DMS53 treated with DMSO at 0.1 percent for 48 hours (cell line): ENCODE measurements around the gene CDH22.

ENCODE experiments used
- DNase-seq: peaks from one replicate; lab custom pipeline; 2025; ENCODE audit not compliant: unreplicated experiment; lab: John Stamatoyannopoulos, UW

Gene CDH22

DNA sequence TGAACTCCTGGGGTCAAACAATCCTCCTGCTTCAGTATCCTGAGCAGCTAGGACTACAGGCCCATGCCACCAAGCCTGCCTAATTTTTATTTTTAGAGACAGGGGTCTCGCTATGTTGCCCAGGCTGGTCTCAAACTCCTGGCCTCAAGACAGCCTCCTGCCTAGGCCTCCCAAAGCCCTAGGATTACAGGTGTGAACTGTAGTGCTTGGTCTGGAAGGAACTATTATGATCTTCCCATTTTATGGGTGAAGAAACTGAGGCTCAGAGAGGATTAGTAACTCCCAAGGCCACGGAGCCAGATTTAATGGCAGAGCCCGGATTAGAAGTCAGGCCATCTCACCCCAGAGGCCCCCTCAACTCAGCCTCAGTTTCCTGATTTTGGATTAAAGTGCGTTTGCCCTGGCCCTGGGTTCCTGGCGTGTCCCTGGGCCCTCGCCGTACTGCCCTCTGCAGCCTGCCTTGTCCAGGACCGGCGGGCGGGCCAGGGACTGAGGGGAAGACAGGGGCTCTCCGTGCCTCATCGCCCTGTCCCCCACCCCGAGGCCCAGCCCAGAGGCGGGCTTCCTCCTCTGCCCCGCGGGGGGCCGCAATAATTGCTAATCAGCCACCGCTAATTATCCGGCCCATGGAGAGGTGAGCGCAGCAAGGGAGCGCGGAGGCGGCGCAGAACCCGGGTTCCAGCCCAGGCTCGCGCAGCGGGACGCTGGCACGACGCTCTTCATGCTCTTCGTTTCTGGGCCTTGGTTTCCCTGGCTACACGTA, 155.3 kb downstream of the CDH22 start:
- DNase-seq, result no peak

DNA sequence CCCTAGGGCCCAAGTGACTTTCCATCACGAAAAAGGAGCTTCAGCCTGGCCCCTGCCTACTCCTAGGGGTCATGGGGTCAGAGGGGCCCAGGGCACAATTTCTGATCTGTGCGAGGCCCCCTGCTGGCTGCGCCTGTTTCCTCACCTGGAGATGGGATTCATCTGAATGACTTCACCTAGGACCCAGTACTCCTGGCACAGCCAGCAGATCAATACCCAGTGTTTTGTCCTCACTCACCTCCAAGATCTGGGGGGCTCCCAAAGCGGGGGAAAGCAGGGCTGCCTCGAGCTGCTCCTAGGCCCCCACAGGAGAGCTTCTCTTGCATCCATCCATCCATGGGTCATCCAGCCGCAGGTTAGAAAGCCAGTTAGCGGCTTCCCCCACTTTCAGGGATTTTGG, 156.4 kb downstream of the CDH22 start:
- no peak for DNase-seq

DNA sequence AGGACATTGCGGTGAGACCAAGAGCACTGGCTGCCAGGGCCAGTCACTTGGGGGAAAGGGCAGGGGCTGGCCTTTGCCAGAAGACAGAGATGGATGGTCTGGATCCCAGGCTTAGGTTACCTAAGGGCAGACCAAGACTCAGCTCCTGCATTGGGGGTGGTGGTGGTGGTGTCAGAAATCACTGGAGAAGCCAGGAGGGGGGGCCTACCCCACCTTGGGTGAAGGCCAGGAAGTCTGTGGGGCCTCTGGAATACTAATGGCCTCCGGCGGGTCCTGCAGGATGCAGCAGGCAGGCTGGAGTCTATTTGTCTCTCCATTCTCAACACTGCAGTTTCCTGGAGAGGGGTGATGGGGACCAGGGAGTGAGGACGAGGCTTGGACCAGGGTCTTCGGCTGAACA, 157.4 kb downstream of the CDH22 start:
- DNase-seq, result no peak

GRCh38 chr20:46148313-46149208, 159.7 kb downstream of the CDH22 start:
- DNase-seq, result no peak

- no peak for DNase-seq
These were observed 162.6 kb downstream of the CDH22 start for GRCh38 chr20:46145713-46146112.

GRCh38 chr20:46144432-46145025, 163.8 kb downstream of the CDH22 start:
- no peak for DNase-seq

- DNase-seq, result no peak
These were observed 166.2 kb downstream of the CDH22 start for GRCh38 chr20:46142124-46142523.

GRCh38 chr20:46139908-46140482, 168.3 kb downstream of the CDH22 start:
- DNase-seq, result no peak

GRCh38 chr20:46139266-46139889, 168.9 kb downstream of the CDH22 start:
- no peak for DNase-seq

GRCh38 chr20:46137816-46138215, 170.5 kb downstream of the CDH22 start:
- DNase-seq, result no peak

DNA sequence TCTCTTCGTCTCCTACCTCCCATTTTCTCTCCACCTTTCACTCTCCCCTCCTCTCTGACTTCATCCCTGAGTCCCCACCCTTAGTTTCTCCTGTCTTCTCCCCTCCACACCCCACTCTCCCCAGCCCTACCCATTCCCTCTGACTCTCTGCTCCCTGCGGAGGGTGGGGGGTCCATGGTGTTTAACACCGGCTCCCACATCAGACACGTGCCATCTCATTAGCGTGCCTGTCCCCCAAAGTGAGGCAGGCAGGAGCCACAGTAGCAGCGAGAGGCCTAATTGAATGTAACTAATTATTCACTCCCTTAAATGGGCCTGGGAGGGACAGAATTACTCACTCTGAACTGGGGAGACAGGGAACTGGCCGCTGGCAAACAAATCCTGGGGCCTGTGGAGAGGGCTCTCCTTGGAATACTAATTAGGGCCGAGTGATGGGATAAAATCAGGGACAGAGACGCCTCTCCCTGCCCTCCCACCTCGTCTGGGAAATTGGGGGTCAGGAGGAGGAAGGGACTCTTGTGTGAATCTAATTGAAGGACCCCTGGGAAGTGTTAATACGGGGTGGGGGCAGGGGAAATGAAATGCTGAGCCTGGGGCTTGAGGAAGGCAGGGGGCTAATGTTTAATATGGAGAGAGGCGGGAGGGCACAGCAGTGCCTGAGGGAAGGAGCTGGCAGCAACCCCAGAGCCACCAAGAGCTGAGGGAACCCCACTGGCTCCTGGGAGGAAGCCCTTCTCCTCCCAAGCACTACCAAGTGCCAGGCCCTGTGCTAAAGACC, 172.3 kb downstream of the CDH22 start:
- no peak for DNase-seq

GRCh38 chr20:46134716-46135115, 173.6 kb downstream of the CDH22 start:
- DNase-seq, result no peak

DNA sequence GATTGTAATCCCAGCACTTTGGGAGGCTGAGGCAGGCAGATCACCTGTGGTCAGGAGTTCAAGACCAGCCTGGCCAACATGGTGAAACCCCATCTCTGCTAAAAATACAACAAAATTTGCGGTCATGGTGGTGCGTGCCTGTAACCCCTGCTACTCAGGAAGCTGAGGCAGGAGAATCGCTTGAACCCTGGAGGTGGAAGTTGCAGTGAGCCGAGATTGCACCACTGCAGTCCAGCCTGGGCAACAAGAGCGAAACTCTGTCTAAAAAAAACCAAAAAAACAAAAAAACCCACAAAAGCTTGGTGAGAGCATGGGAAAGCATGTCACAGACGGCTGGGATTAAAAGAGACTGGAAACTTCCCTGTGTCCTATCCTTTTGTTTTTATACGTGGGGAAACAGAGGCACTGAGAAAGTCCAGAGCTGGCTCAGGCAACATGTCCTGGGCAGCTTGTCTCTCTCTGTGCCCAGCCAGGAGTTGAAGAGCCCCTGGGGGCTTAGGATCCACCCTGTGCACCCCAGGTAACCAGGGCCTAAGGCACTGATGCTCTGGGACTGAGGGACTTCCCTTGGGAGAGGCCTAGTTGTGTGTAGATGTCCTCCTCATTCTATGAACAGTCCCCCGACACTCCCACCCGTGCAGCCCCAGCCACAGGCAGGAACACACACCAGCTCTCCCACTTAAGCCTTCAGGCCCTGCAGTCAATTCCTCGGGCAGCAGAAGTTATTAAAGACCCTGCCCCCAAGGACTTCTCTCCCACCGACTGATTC, 174.2 kb downstream of the CDH22 start:
- DNase-seq, result no peak

DNA sequence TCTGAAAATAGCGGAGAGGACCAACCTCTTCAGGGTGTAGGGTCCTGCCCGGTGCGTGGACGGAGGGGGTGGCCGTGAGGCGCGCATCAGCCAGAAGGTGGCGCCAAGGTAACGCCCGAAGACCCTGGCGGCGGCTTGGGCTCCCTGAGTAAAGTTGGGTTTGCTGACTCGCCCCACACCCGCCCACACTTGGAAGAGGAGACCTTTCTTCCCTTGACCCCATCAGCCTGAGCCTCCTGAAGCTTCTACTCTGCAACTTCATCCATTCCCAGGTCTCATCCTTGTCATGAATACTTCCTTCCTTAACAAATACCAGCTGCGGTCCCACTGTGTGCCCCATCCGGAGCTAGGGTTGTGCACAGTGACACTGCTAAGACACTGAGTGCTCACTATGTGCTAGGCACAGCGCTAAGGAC, 175.6 kb downstream of the CDH22 start:
- peak; percentile 67 for DNase-seq

DNA sequence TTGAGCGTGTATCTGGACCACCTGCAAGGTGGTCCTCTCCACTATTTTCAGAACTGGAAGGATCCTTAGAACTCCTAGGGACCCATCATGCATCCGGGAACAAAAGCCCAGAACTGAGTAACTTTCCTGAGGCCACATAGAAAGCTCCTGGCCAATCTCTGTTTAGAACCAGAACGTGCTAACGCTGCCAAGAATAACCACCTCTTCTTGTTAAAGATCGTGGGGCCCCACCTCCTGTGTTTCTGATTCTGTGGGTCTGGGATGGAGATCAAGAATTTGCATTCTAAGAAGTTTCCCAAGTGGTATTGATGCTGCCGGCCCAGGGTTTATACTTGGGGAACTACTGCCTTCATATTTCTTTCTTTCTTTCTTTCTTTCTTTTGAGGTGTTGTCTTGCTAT, 176.9 kb downstream of the CDH22 start:
- no peak for DNase-seq

GRCh38 chr20:46130534-46130933, 177.8 kb downstream of the CDH22 start:
- DNase-seq, result peak; percentile 17

DNA sequence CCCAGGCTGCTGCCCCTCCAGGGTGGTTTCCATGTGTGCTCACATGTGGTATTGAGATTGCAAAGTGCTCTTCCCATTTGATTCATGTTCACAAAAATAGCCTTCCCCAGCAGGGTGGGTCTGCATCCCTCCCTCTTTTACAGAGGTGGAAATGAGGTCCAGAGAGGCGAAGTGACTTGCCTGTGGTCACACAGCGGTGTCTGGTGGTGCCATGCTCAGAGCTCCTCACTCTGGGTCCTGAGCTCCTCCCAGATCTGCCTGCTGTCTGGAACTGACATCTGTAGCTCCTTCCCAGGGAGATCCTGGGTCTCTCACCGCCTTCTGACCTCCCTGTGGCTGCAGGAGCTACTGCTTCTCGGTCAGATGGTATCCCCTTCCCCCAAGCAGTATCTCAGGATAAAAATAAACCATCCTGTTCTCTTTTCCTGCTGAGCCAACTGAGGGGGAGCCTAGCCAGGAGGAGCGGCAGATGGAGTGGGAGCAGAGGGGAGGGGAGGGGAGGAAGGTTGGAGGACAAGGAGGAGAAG, 178.3 kb downstream of the CDH22 start:
- DNase-seq, result no peak

GRCh38 chr20:46128310-46129151, 179.8 kb downstream of the CDH22 start:
- no peak for DNase-seq
